K562 (cell line): ENCODE measurements around the gene RADX. TPM values are rescaled to one million over a fixed set of nuclear protein-coding genes. Genes with fewer than 3 reads are reported as not detected.

ENCODE experiments used
- ATAC-seq: fragments of 200-7000 bp; cut with Tn5 transposase; 3 replicates; pipeline ENCODE4 v1.9.1; 2020; ENCODE audit warnings: moderate library complexity
- BruUV-seq: library from RNA; stranded (reverse); fragments of 400-500 nt; replicated peaks from 2 replicates; lab custom pipeline; 2021; lab: Mats Ljungman, UMichigan
- CTCF ChIA-PET: fragments of 300-600 bp; formaldehyde crosslinking; extraction: SDS; loops from one replicate; lab custom pipeline; 2021; ENCODE audit warnings: low intra/inter-chr PET ratio; lab: Yijun Ruan, JAX
- POLR2A ChIA-PET: fragments of 300-600, 350-650 bp; sonication (Branson Sonifier 250); formaldehyde crosslinking; extraction: SDS; loops from one replicate; lab custom pipeline; 2021; ENCODE audit warnings: antibody characterized with exemption, inconsistent platforms; lab: Yijun Ruan, JAX
- DNase-seq, 4 experiments: peaks; one replicate each; pipeline versions ENCODE4 v3.0.0 to v3.0.0-alpha.2; 2011 to 2018; ENCODE audit warnings: low spot score in 3 of 4, mixed read lengths in 3 of 4; ENCODE audit errors: extremely low read depth in 1 of 4
- FAIRE-seq: peaks from 2 replicates; lab custom pipeline; 2011; peaks lifted over from hg19 to GRCh38; lab: Jason Lieb, UNC
- H2AFZ ChIP-seq: 2 replicates; pipeline ENCODE4 v1.6.0; 2011; ENCODE audit warnings: low read depth, low read length, control low read depth, inconsistent platforms
- H3K27ac ChIP-seq: fragments of 200-600 bp; 3 replicates; pipeline ENCODE4 v1.8.0; 2011; ENCODE audit warnings: low read depth, mild to moderate bottlenecking, control low read depth, inconsistent platforms, low read length, moderate library complexity, mixed read lengths; ENCODE audit errors: extremely low read depth
- H3K27me3 ChIP-seq, 2 experiments: fragments of 300-600 bp in 1 of 2; 2 replicates in 1 of 2; 3 replicates in 1 of 2; pipeline versions ENCODE4 v1.6.0 to v1.8.0; 2011; ENCODE audit warnings: inconsistent platforms in 2 of 2, low read length in 2 of 2, mild to moderate bottlenecking in 1 of 2, mixed read lengths in 1 of 2, moderate library complexity in 1 of 2; ENCODE audit not compliant: control insufficient read depth in 2 of 2, insufficient read depth in 2 of 2
- H3K36me3 ChIP-seq: fragments of 300-600 bp; 3 replicates; pipeline ENCODE4 v1.8.0; 2011; ENCODE audit warnings: mild to moderate bottlenecking, low read length, inconsistent platforms; ENCODE audit not compliant: control insufficient read depth, insufficient read depth
- H3K4me1 ChIP-seq, 2 experiments: fragments of 200-600 bp in 1 of 2; replicated peaks in 1 of 2; 2 replicates in 1 of 2; 3 replicates in 1 of 2; pipeline versions ENCODE4 v1.5.1 to v1.8.0; 2011; ENCODE audit warnings: inconsistent platforms in 2 of 2, low read length in 2 of 2, mild to moderate bottlenecking in 1 of 2, mixed read lengths in 1 of 2, moderate library complexity in 1 of 2; ENCODE audit not compliant: control insufficient read depth in 2 of 2, insufficient read depth in 2 of 2
- H3K4me2 ChIP-seq: 2 replicates; pipeline ENCODE4 v1.6.1; 2011; ENCODE audit warnings: low read length, control low read depth, inconsistent platforms, mixed read lengths; ENCODE audit not compliant: insufficient read depth
- H3K4me3 ChIP-seq: fragments of 200-600 bp; sonication (generic), shearing (Covaris generic); 2 replicates; pipeline ENCODE4 v1.5.1; 2016; ENCODE audit warnings: control low read depth, inconsistent platforms
- H3K79me2 ChIP-seq: fragments of 200-600 bp; 3 replicates; pipeline ENCODE4 v1.8.0; 2011; ENCODE audit warnings: low read length, inconsistent platforms; ENCODE audit not compliant: control insufficient read depth, insufficient read depth
- H3K9ac ChIP-seq, 2 experiments: 2 replicates each; pipeline versions ENCODE4 v1.6.0 to v1.6.1; 2011; ENCODE audit warnings: low read depth in 2 of 2, low read length in 2 of 2, control low read depth in 1 of 2, inconsistent platforms in 1 of 2, mild to moderate bottlenecking in 1 of 2, mixed read lengths in 1 of 2; ENCODE audit not compliant: insufficient read depth in 1 of 2
- H3K9me1 ChIP-seq: one replicate; pipeline ENCODE4 v1.6.0; 2011; ENCODE audit warnings: inconsistent platforms, mild to moderate bottlenecking, low read length, moderate library complexity; ENCODE audit not compliant: control insufficient read depth, insufficient read depth
- H3K9me3 ChIP-seq: replicated peaks from 2 replicates; pipeline ENCODE4 v1.5.1; 2011; ENCODE audit warnings: low read depth, low read length, inconsistent platforms; ENCODE audit not compliant: control insufficient read depth, insufficient read depth
- H4K20me1 ChIP-seq: replicated peaks from 2 replicates; pipeline ENCODE4 v1.6.1; 2011; ENCODE audit warnings: low read length, inconsistent platforms, mixed read lengths; ENCODE audit not compliant: control insufficient read depth, insufficient read depth
- CHD2 ChIP-seq: IDR thresholded peaks from 2 replicates; pipeline ENCODE4 v1.6.1; 2011; ENCODE audit warnings: low read depth, low read length
- JUN ChIP-seq, 2 experiments: sonication (generic) in 1 of 2; formaldehyde crosslinking in 1 of 2; IDR thresholded peaks; 2 replicates each; pipeline versions ENCODE4 v1.6.1 to v1.8.0; 2012 to 2022; ENCODE audit warnings: borderline replicate concordance in 2 of 2, mild to moderate bottlenecking in 2 of 2, improper control_type of control experiment in 1 of 2, low read depth in 1 of 2, low read length in 1 of 2, missing genetic modification reagents in 1 of 2
- NELFE ChIP-seq: IDR thresholded peaks from 2 replicates; pipeline ENCODE4 v1.6.1; 2011; ENCODE audit warnings: mild to moderate bottlenecking; ENCODE audit not compliant: insufficient read depth, insufficient read length
- NEUROD1 ChIP-seq: fragments of 150-350 bp; IDR thresholded peaks from 2 replicates; pipeline ENCODE4 v1.6.1; 2014; ENCODE audit warnings: borderline replicate concordance, low read length, low read depth; ENCODE audit not compliant: partially characterized antibody
- NFIX ChIP-seq: fragments of 250-450 bp; sonication (Bioruptor Pico); IDR thresholded peaks from 2 replicates; pipeline ENCODE4 v1.4.0; 2020; ENCODE audit warnings: low read depth, mild to moderate bottlenecking, moderate library complexity
- PML ChIP-seq: IDR thresholded peaks from 2 replicates; pipeline ENCODE4 v1.6.1; 2012; ENCODE audit warnings: low read length, inconsistent platforms
- POLR3G ChIP-seq: IDR thresholded peaks from 2 replicates; pipeline ENCODE4 v1.6.1; 2011; ENCODE audit not compliant: insufficient read length, insufficient replicate concordance; ENCODE audit errors: extremely low read depth
- SETDB1 ChIP-seq: IDR thresholded peaks from one replicate; pipeline ENCODE4 v1.6.1; 2012; ENCODE audit warnings: low read length, control low read depth, inconsistent platforms
- SNAPC5 ChIP-seq: fragments of 250-450 bp; sonication (Bioruptor Pico); IDR thresholded peaks from 2 replicates; pipeline ENCODE4 v1.8.0; 2021; ENCODE audit warnings: moderate library complexity, mild to moderate bottlenecking, inconsistent platforms
- THRA ChIP-seq: fragments of 450-650 bp; IDR thresholded peaks from 2 replicates; pipeline ENCODE4 v1.6.1; 2017; ENCODE audit warnings: mild to moderate bottlenecking, moderate library complexity
- ZMIZ1 ChIP-seq, 2 experiments: fragments of 150-350 bp in 1 of 2; IDR thresholded peaks; 2 replicates each; pipeline ENCODE4 v1.6.1; 2012 to 2016; ENCODE audit warnings: low read depth in 2 of 2, low read length in 2 of 2, mild to moderate bottlenecking in 1 of 2, moderate library complexity in 1 of 2
- ZNF3 ChIP-seq: fragments of 250-450 bp; sonication (Bioruptor Pico); IDR thresholded peaks from 2 replicates; pipeline ENCODE4 v1.5.0; 2021; ENCODE audit warnings: mild to moderate bottlenecking, moderate library complexity
- ZNF41 ChIP-seq: fragments of 250-450 bp; sonication (Bioruptor Pico); conservative IDR thresholded peaks from 2 replicates; pipeline ENCODE4 v1.4.0; 2020; ENCODE audit warnings: mild to moderate bottlenecking
- ZNF740 ChIP-seq, 3 experiments: fragments of 200-800 bp in 1 of 3; sonication (Bioruptor generic) in 1 of 3; sonication (generic) in 1 of 3; formaldehyde crosslinking in 1 of 3; IDR thresholded peaks; 2 replicates each; pipeline versions ENCODE4 v1.6.1 to v1.8.0; 2016 to 2022; ENCODE audit warnings: mild to moderate bottlenecking in 2 of 3, missing compliant biosample characterization in 2 of 3, missing genetic modification characterization in 2 of 3, missing genetic modification reagents in 1 of 3
- WGBS: fragments of 100-300 bp; shearing (Covaris generic); methylation state at CpG from one replicate; pipeline ENCODE4 v1.1.6; 2016; ENCODE audit warnings: low coverage, mixed read lengths; ENCODE audit not compliant: insufficient coverage; ENCODE audit errors: missing lambda C conversion rate; 5-methylcytosine and 5-hydroxymethylcytosine counted together
- in situ Hi-C: fragments of 300-500 bp; cut with MboI; formaldehyde crosslinking; loops from 4 replicates; pipeline ENCODE4 v1.15.0; 2018; ENCODE audit warnings: inconsistent platforms, mixed read lengths
- intact Hi-C: fragments of 100-400 bp; cut with micrococcal nuclease; formaldehyde crosslinking; loops from 2 replicates; pipeline ENCODE4 v1.14.2; 2022
- polyA plus RNA-seq, 8 experiments: library from polyadenylated mRNA; depleted of rRNA in 4 of 8; stranded (reverse) in 5 of 8; unstranded in 3 of 8; fragments of >200 nt; fragmentation: Nextera tagmentation in 2 of 8; fragmentation: Illumina TruSeq in 1 of 8; extraction: Ambion mirVana in 2 of 8; extraction: Trizol in 1 of 8; gene quantifications; 2 replicates each; pipeline versions ENCODE4 v1.2.1 to v1.2.3, GENCODE V29; 2011 to 2014; ENCODE audit warnings: inconsistent platforms in 1 of 8, missing spikeins in 1 of 8
- total RNA-seq, 7 experiments: library from RNA; depleted of rRNA in 6 of 7; stranded (reverse); fragments of >200 nt in 6 of 7; fragmentation: Illumina TruSeq in 2 of 7; extraction: Trizol in 2 of 7; gene quantifications; 2 replicates each; pipeline versions ENCODE4 v1.2.1 to v1.2.3, GENCODE V29; 2011 to 2021; ENCODE audit warnings: low replicate concordance in 1 of 7

The RADX gene
- total and polyA plus RNA-seq, 9 of the 15 experiments (the other 6 are each of a cell fraction or from before 2014, with no cell fraction given), result 0.03 to 0.40 (median 0.12) TPM; not detected in 1

- Histone ChIP-seq H3K9ac (no peak overlapping the region), H3K9me3 (no peaks in the 10 kb centered on the region), H4K20me1 (no peaks in the 10 kb centered on the region), H3K4me1 (no peaks in the 10 kb centered on the region), H3K9me1 (no peaks in the 10 kb centered on the region), H3K4me2 (no peak overlapping the region), H3K36me3 (no peaks in the 10 kb centered on the region), H3K79me2 (no peaks in the 10 kb centered on the region), H2AFZ (no peak overlapping the region), H3K27ac (no peak overlapping the region), H3K27me3 (no peaks in the 10 kb centered on the region), H3K4me3 (no peak overlapping the region)
- CTCF ChIA-PET, result no interaction called here
- ATAC-seq, result no peak
- no peak for TF ChIP-seq POLR3G
- no peak for TF ChIP-seq CHD2
- TF ChIP-seq PML, result no peak
- no peak for TF ChIP-seq ZNF41
- no peak for TF ChIP-seq NFIX (CRISPR knock-in tag)
- TF ChIP-seq JUN (IDR thresholded peaks at IDR 0.05; ENCODE audit: borderline replicate concordance, low read depth, low read length), result no peak
- no peak for TF ChIP-seq JUN (CRISPR knock-in tag; IDR thresholded peaks at IDR 0.05; ENCODE audit: borderline replicate concordance)
- no peak for TF ChIP-seq SETDB1
- no peak for TF ChIP-seq NEUROD1
- TF ChIP-seq ZNF3, result no peak
- TF ChIP-seq ZNF740 (CRISPR knock-in tag; IDR thresholded peaks at IDR 0.05), result no peak
- no peak for TF ChIP-seq ZNF740 (tag; IDR thresholded peaks at IDR 0.05)
- no peak for TF ChIP-seq ZMIZ1 (IDR thresholded peaks at IDR 0.05; ENCODE audit: low read depth in 2 of 2, low read length in 2 of 2)
- no peak for TF ChIP-seq THRA
- no peak for TF ChIP-seq NELFE
- TF ChIP-seq SNAPC5, result no peak
- no peak for FAIRE-seq
- POLR2A ChIA-PET, result no interaction called here
- intact Hi-C loops (no loop called here), in situ Hi-C loops (no loop called here)
- WGBS, result 0% methylated on average over 1 of the region's 1 CpG
- BruUV-seq, result no TSS peak
- DNase-seq, result no peak
Observed at GRCh38 chrX:106702636-106703035, 90.9 kb downstream of the RADX start.
